Central memory CD4-positive, alpha-beta T cell (primary cell): ENCODE data around the gene RWDD2A.
"Not testable (repeated sequence)": the region's sequence is repeated elsewhere in the genome, so short reads cannot be mapped to it uniquely, and the experiment has no call there.

Experiments used
- DNase-seq: peaks from one replicate; pipeline ENCODE4 v3.0.0; 2022
- total RNA-seq, 3 experiments: gene quantifications; one replicate each; lab custom pipeline; 2026; lab: John Stamatoyannopoulos, UW

RWDD2A gene
- total RNA-seq, result 1.9 to 9.6 (median 4.1) reads per million in 3 experiments

DNA sequence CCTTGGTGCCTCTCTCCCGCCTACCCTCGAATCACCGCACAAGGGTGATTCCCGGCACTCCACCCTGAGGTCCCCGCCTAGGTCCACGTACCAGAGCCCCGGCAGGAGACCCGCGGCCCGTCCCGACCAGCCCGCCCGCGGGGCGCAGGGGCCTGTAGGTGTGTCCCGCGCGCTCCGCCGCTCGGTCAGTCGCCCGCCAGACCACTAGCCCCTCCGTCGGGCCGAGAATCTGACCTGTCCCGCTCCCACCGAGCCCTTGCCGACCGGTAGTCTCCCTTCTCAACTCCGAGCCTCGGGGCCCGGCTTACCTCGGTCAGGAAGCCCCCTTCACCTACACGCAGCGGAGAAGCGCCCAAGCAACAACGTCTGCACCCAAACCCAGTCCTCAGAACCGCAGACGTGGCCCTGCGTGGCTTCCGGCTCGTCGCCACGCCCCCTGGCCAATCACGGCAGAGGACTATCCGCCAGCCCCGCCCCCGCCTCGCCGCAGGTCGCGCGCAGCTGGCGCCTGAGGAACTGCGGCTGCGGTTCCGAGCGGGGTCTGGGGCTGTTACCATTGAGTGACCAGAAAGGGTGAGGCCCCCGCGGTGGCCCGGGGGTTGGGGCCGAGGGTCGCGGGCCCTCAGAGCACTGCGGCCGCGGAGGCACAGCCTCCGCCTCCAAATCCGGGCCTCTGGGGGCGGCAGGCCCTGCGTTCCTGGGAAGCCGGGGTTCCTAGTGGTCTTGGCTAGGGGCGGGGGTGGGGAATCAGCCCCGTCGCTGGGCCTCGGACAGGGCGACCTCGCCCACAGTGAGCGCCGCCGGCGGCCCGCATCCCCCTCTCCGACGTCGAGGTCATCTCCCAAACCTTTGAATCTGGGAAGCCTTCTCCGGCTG, at the start of gene RWDD2A, which contains the start of gene PGM3:
RWDD2A (plus strand) TSS at position 487 of the 876 bp plus-strand sequence. CDS start 1,095 bp downstream, outside the sequence.
PGM3 (minus strand) TSS at position 395 of the 876 bp plus-strand sequence. CDS start 2,253 bp downstream, outside the sequence.
- DNase-seq, result peak; percentile 87

DNA sequence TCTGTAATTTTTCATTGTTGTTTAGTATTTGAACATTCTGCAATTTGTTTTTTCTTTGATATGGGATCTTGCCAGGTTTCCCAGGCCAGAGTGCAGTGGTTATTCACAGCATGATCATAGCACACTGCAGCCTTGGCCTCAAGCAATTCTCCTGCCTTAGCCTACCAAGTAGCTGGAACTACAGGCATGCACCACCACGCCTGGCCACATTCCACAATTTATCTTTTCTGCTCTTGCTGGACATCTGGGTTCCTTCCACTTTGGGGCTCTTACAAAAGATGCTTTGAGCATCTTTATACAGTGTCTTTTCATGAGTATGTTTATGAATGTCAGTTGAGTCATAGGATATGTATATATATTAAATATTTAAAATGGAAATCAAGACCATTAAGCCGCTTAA, 42.0 kb upstream of the RWDD2A start:
- DNase-seq, result no peak

DNA sequence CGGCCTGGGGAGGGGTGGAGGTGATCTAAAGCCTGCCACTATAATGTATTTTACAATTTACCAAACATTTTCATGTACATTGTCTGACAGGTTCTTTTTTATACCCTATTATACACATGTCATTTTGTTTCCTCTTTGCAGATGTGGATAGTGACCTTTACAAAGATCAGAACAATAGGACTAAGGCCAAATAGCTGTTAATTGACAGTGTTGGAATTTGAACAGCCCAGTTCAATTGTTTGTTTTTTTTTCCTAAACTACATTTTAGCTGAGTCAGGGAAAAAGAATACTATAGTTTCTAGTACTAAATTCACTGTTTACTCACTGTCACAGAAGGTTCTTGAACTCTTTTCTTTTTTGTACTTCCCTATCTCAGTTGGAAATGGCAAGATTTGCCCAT, 40.2 kb upstream of the RWDD2A start:
- DNase-seq, result no peak

DNA sequence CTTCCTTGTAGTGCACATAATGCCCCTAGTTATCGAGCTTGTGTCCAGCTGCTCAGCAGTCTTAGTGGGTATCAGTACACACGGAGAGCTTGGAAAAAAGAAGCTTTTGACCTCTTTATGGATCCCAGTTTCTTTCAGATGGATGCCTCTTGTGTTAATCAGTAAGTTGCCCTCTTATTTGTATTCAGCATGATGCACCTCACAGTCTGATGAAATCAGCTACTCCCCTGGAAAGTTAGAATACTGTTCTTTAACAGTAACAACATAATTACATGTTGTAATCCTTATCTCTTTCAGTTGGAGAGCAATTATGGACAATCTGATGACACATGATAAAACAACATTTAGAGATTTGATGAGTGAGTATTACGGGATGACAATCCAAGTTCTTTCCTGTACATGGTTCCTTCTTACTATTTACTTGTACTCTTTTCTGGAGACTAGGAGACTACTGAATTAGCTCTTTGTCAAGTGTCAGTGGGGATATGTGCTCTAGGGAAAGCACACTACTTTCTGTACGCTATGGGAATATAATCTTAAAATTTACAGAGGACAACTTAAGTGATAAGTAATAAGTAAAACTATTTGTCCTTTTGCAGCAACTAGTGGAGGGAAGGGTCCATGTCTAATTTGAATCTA, 39.2 kb upstream of the RWDD2A start:
- DNase-seq, result no peak

DNA sequence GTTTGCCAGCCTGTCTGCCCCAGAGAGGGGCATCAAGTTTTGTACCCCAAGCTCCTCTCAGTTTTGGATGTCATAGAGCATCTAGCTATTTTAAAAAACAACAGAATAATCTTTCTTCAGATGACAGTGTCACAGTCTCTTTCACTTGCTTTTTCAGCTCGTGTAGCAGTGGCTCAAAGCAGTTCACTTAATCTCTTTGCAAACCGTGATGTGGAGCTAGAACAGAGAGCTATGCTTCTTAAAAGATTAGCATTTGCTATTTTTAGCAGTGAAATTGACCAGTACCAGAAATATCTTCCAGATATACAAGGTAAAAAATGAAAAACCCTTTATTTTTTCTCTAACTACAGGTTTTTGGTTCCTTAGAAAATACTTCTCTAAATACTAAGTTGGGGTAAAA, 37.4 kb upstream of the RWDD2A start:
- DNase-seq, result no peak

DNA sequence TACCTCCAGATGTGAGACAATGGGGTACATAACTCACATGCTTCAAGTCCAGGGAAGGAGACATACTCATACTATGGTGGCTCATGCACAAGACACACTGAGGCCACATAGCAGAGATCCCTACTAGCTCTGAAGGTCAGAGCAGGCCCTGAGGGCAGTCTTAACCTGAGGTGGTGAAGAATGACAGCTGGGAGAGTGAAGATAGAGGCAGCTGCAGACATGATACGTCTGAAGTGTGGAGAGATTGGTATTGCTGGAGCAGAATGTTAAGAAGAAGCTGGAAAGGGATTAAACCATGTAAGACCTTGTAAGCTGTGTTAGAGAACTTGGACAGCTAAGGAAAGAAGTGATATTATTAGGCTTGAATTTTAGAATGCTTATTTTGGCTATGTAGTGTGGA, 33.0 kb upstream of the RWDD2A start:
- DNase-seq, result no peak

DNA sequence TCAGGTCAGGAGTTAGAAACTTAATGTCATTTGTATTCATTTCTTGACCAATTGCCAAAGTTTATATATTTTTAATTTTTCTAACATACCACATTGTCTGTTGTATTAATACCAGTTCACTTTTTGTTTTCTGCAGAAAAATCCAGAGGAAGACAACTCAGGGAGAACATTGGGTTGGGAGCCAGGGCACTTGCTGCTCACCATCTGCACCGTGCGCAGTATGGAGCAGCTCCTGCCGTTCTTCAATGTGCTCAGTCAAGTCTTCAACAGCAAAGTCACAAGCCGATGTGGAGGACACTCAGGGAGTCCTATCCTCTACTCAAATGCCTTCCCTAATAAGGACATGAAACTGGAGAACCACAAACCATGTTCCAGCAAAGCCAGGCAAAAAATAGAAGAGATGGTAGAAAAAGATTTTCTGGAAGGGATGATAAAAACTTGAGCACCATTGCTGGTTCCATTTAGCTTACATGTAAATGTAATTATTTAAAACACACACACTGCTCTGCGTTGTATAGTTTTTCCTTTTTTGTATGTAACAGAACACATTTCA, 25.4 kb upstream of the RWDD2A start:
- DNase-seq, result no peak

DNA sequence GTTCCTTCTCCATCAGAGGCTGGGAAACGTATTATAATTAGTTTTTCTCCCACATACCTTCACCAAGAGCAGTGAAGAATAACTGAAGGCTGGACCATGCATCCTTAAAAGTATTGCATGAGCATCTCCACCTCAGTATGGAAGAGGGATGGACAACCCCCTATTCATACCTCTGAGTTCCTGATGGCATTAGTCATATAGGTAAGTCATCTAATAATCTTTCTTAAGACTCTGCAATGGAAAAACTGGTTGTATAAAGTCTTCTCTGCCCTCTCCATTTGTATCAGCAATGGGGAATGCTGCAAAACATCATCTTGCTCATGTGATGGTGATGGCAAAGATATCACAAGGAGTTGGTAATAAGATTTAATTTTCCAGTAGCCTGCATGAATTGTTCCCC, 24.6 kb upstream of the RWDD2A start:
- DNase-seq, result no peak

DNA sequence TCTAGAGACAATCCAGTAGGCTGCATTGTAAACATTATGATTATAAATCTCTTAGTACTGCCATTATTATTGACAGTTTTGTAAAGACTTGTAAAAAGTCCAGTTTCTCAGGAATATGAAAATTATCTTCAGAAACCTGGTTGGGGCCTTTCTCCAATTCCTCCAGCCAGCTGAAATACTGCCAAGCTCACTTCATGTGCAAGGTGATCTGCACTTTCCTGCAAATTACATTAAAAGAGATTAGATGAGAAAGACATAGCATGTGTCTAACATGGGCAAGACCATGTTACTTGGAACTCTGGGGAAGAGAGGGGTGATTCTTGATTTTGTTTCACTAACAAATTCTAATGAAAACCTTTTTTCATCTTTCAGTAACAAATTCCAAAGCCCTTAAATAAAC, 24.1 kb upstream of the RWDD2A start:
- DNase-seq, result no peak

DNA sequence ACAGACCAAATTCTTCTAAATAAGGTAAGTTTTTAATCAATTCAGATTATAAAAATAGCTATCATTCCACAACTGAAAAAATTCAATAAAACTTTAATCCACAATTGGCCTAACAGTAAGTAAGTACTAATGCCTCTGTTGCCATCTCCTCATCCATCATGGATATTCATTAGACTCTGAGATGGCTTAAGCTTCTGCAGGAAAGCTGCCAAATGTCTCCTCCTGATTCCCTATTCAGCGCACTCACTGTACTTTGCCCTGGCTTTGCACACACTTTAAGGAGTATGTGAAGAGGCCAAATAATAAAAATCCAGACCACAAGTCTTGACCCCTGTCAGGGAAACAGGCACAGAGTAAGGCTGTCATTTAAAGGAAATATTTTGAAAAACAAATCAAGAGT, 23.6 kb upstream of the RWDD2A start:
- DNase-seq, result no peak

DNA sequence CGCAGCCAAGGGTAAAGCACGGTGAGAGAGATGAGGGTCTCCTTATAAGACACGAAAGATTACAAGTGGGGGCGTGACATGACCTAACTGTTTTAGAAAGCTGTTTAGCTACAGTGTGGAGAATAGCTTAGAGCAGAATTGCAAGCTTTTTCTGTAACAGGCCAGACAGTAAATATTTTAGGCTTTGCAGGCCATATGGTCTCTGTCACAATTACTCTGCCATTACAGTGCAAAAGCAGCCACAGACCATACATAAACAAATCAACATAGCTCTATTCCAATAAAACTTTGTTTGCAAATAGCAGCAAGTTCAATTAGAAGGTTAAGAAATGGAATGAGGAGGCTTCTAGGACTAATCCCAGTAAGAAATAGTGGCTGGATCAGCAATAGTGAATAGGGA, 16.9 kb upstream of the RWDD2A start:
- DNase-seq, result no peak

DNA sequence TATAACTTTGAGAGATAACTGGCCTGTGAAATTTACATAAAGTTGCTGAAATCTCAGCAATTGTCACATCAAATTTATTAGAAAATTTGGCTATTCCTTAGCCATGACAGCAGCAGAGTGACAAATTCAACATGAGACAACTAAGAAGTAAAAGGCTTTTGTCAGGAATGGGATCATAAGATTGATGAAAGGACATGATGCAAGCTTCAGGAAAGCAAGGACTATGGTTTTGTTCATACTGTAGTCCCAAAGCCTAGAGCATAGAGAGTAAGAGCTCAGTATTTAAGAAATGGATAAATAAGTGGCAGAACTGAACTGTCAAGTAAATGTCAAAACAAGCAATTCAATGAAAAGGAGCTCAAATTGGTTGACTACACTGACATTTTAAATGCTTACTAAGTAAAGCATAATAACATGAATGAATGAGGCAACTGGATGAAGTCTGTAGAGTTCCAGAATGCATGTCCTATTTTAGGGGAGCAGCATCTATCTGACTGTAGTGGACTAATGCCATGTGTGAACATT, 12.7 kb upstream of the RWDD2A start:
- no peak for DNase-seq

DNA sequence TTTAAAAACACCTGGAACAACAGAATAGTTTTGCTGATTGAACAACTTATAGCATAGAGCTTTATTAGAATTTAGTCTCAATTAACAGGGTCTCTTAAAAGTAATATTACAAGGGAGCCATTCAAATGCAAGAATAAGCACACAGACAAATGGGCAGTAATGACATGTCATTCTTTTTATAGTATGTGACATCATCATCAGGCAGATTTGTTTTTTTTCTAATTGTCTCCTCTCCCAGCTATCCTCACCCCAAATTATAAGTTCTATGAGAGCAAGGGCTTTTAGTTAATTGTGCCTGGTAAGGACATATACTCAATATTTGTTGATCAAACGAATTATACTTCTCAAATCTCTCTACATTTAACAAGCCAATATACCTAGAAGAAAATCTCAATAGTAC, 11.0 kb upstream of the RWDD2A start:
- DNase-seq, result no peak

DNA sequence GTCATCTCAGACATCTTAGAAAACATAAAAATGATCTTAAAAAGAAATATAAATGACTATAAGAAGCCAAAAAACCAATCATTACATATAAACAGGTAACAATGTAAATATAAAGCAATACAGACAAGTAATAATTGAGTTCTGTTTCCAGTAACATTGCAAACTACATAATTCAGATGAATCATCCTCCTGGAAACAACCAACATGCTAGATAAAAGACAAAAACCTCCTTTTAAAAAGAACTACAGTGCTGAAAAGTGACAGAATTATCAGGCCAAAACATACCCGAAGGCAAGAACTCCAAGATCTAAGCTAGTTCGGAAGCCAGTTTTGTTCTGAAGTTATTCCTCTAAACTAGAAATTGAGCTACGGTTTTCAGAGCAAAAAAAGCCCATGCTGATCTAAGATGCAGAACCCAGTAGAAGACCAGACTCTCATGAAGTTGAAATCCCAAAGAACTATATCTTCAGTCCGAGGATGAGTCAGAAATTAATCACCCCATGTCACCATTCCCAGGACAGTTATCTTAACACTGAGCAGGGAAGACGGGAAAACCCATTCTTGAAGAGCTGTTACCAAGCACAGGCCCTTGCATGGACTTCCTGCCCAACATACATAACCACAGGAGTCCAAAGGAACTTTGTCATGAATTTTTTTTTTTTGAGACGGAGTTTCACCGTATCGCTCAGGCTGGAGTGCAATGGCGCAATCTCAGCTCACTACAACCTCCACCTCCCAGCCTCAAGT, 9.9 kb upstream of the RWDD2A start:
- DNase-seq, result no peak

DNA sequence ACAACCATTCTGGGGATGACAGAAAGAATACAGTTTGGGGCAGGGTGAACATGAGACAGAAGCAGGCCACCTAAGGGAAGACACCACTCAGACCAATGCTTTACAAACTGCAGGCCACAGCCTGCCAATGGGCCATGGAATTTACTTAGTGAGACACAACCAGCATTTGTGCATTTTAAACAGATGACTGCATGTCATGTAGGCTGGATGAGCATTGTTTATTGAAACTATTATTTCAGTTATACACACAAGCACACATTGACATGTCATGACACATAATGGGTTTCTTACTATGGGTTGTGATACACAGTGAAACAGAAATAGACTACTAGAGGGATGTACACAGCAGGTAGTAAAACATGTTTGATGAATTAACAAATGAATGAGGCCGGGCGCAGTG, 8.1 kb upstream of the RWDD2A start:
- no peak for DNase-seq

DNA sequence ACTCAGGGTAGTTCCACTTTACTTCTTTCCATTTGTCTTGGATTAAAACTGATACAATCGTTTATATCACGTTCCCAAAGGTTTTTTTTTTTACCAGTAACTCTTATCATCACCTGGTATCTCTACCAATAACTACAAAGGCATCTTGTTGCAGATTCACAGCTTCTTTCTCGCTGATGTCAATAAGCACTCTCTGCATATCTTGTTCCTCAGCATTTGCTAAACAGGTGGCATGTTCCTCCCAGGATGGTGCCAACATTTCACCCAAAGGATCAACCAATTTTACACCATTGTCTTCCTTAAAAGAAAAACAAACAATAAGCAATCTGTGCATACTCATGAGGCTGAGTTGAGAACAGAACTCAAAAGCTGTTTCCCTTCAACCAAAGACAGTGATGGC, 4.7 kb upstream of the RWDD2A start:
- DNase-seq, result no peak

DNA sequence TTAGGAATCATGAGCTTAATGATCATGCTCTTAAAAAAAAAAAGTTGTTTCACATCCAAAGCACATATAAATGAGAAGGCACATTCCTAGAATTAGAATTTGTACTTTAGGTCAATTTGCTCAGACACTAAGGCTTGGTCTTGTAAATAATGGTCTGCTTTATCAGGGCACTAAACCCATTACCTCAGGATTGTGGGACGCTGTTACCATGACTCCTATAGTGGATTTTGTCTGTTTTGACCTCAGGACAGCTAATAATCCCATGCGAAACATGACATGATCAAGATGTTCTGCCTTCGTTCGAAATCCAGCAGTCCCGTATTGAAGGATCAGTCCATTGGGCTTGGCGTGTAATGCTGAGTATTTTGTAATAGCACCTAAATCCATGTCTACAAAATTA, 2.5 kb upstream of the RWDD2A start:
- no peak for DNase-seq

DNA sequence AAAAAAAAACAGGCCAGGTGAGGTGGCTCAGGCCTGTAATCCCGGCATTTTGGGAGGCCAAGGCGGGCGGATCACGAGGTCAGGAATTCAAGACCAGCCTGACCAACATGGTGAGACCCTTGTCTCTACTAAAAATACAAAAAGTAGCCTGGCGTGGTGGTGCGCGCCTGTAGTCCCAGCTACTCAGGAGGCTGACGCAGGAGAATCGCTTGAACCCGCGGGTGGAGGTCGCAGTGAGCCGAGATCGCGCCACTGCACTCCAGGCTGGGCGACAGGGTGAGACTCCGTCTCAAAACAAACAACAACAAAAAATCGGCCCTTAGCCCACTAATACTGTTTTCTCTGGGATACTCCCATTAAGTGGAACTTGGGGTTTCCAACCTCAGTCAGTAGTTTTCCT, 1.2 kb upstream of the RWDD2A start:
- DNase-seq, result not testable (repeated sequence)

DNA sequence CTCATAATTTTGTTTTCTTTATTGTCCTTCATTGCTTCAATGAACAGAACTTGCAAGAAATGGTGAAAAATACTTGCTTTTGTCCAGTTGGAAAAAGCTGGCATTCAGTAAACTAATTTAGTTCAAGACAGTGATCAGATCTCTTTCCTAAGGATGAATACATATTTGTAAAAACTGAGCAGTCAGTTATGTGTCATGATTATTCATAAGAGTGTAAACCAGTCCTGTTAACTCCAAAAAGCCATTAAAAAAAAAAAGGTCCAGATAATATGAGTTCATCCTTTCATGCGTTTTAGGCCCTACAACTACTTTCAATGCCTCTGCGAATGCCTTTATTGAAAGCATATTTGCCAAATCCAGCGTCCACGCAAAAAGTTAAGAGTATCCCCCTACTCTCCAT, 701 bp upstream of the RWDD2A start:
- no peak for DNase-seq

DNA sequence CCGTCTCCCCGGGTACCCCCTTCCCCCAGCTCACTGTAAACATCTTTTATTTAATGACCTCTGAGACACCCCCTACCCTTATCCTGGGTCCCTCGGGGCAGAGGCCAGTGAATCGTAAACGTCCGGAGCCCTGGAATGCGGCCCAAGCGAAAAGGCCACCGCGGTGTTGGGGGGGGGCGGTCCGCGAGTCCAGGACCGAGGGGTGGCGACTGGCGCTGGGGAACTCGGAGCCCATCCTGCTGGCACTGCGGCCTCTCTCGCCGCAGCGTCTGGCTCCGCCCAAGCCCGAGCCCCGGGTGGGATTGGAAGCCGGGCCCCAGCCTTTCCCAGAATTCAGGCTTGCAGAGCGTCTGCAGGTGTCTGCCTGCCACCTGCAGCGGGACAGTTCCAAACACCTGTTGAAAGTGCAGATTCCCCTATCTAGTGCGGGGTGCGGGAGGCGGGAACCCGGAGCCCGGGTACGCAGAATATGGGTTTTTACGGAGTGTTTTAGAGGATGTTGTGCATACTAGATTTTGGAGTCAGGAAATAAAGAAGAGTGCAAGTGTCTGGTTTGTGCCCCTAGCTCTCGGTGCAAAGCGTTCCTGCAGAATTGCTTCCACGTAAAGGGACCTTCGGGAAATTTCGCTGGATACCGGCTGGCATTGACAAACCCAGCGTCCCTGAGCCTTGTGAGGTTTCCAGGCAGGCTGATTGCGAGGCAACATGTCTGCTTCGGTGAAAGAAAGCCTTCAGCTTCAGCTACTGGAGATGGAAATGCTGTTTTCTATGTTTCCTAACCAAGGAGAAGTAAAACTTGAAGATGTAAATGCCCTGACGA, 800 bp downstream of the RWDD2A start:
- peak; percentile 10 for DNase-seq

DNA sequence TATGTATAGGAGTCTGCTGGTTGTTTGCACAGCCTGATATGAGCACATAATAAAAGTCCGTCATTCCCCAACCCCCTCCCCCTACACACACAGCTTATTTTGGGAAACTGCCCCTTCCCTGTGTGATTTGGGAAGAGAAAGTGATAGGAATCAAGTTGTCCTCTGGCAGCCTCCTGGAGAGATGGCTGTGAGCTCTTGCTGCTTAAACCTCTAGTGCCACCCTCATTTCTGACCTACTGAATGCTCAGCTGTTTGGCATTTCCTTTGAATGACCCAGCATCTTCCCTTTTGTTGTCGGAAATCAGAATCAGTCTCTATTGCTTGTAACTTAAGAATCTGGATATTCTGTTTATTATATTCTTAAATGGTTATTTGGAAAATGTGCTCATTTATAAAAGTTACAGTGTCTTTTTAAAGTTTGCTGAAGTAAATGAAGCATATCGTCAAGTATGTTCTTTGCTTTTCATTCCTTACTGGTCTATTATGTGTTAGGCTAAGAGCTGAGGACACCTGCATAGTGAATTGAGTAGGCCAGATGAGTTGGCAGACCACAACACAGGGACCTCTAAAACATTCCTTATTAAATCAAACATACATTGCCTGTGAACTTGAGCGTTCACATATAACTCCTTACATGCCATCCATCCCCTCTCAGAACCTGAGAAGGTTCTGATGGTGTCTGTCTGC, 5.5 kb downstream of the RWDD2A start:
- no peak for DNase-seq
